Nephron (organoid): ENCODE measurements around the gene GLYATL2.

Source experiments
- H3K27ac Mint-ChIP-seq, 3 experiments: 2 replicates each; pipeline ENCODE4 v1.8.0; 2020; ENCODE audit warnings: mixed read lengths in 3 of 3, mild to moderate bottlenecking in 2 of 3, moderate library complexity in 1 of 3
- H3K27me3 Mint-ChIP-seq: 2 replicates; pipeline ENCODE4 v1.8.0; 2021; ENCODE audit warnings: low read depth, mild to moderate bottlenecking, moderate library complexity, mixed read lengths
- H3K36me3 Mint-ChIP-seq: 2 replicates; pipeline ENCODE4 v1.8.0; 2020; ENCODE audit warnings: low read depth, mixed read lengths
- H3K4me1 Mint-ChIP-seq: 2 replicates; pipeline ENCODE4 v1.8.0; 2020; ENCODE audit warnings: mixed read lengths
- H3K4me3 Mint-ChIP-seq, 3 experiments: 2 replicates each; pipeline ENCODE4 v1.8.0; 2020; ENCODE audit warnings: mild to moderate bottlenecking in 3 of 3, mixed read lengths in 3 of 3, moderate library complexity in 2 of 3
- H3K9me3 Mint-ChIP-seq: 2 replicates; pipeline ENCODE4 v1.8.0; 2020; ENCODE audit warnings: mixed read lengths
- CTCF ChIP-seq, 3 experiments: fragments of 200-600 bp; sonication (generic); IDR thresholded peaks; one replicate each; pipeline ENCODE4 v1.5.0; 2021; ENCODE audit warnings: antibody characterized with exemption in 3 of 3; ENCODE audit not compliant: unreplicated experiment in 3 of 3

GLYATL2 gene

GRCh38 chr11:58844361-58845005 lies at the start of gene GLYATL2:
GLYATL2 (minus strand) TSS chr11:58844704; CDS start chr11:58839612, 5,092 bp downstream.
- no peak within 1 kb of the TSS for H3K4me3 Mint-ChIP-seq
- no peaks in the 10 kb centered on the region for H3K9me3 Mint-ChIP-seq
- peaks cover 8% of the 10 kb centered on the region for H3K4me1 Mint-ChIP-seq
- H3K36me3 Mint-ChIP-seq: no peaks in the 10 kb centered on the region
- H3K27me3 Mint-ChIP-seq: no peaks in the 10 kb centered on the region
- H3K27ac Mint-ChIP-seq: no peak within 1 kb of the TSS
- no peak for TF ChIP-seq CTCF (IDR thresholded peaks at IDR 0.05; ENCODE audit: unreplicated experiment in 3 of 3)

- Mint-ChIP-seq H3K4me3 (no peak overlapping the region), H3K27me3 (no peaks in the 10 kb centered on the region), H3K4me1 (peaks cover 4% of the 10 kb centered on the region), H3K36me3 (peaks cover 4% of the 10 kb centered on the region), H3K9me3 (peaks cover 2% of the 10 kb centered on the region), H3K27ac (no peak overlapping the region)
- no peak for TF ChIP-seq CTCF (IDR thresholded peaks at IDR 0.05; ENCODE audit: unreplicated experiment in 3 of 3)
Measured at GRCh38 chr11:58893899-58894298, 49.4 kb upstream of the GLYATL2 start.

GRCh38 chr11:58888579-58888978 lies 44.1 kb upstream of the GLYATL2 start:
- H3K4me3 Mint-ChIP-seq: no peak overlapping the region
- H3K27ac Mint-ChIP-seq: no peak overlapping the region

GRCh38 chr11:58887452-58887851 lies 42.9 kb upstream of the GLYATL2 start:
- Mint-ChIP-seq H3K9me3 (peaks cover 21% of the 10 kb centered on the region), H3K4me3 (no peak overlapping the region), H3K4me1 (no peaks in the 10 kb centered on the region), H3K27ac (no peak overlapping the region), H3K27me3 (no peaks in the 10 kb centered on the region), H3K36me3 (peaks cover 19% of the 10 kb centered on the region)
- TF ChIP-seq CTCF (IDR thresholded peaks at IDR 0.05; ENCODE audit: unreplicated experiment in 3 of 3): no peak

More at GRCh38 chr11:58888579-58888978, 44.1 kb upstream of the GLYATL2 start:
- Mint-ChIP-seq H3K4me1 (no peaks in the 10 kb centered on the region), H3K9me3 (peaks cover 13% of the 10 kb centered on the region), H3K36me3 (peaks cover 8% of the 10 kb centered on the region), H3K27me3 (no peaks in the 10 kb centered on the region)
- no peak for TF ChIP-seq CTCF (IDR thresholded peaks at IDR 0.05; ENCODE audit: unreplicated experiment in 3 of 3)

GRCh38 chr11:58880625-58881024 lies 36.1 kb upstream of the GLYATL2 start:
- peaks cover 53% of the 10 kb centered on the region for H3K9me3 Mint-ChIP-seq
- no peaks in the 10 kb centered on the region for H3K4me1 Mint-ChIP-seq
- TF ChIP-seq CTCF (IDR thresholded peaks at IDR 0.05; ENCODE audit: unreplicated experiment in 3 of 3): no peak
- H3K27ac Mint-ChIP-seq: no peak overlapping the region
- no peaks in the 10 kb centered on the region for H3K27me3 Mint-ChIP-seq
- H3K4me3 Mint-ChIP-seq: no peak overlapping the region
- H3K36me3 Mint-ChIP-seq: peaks cover 21% of the 10 kb centered on the region

- no peak for TF ChIP-seq CTCF (IDR thresholded peaks at IDR 0.05; ENCODE audit: unreplicated experiment in 3 of 3)
- H3K27ac Mint-ChIP-seq: no peak overlapping the region
- no peak overlapping the region for H3K4me3 Mint-ChIP-seq
- H3K4me1 Mint-ChIP-seq: no peaks in the 10 kb centered on the region
- peaks cover 53% of the 10 kb centered on the region for H3K9me3 Mint-ChIP-seq
- H3K36me3 Mint-ChIP-seq: peaks cover 18% of the 10 kb centered on the region
- no peaks in the 10 kb centered on the region for H3K27me3 Mint-ChIP-seq
Measured at GRCh38 chr11:58880166-58880565, 35.7 kb upstream of the GLYATL2 start.
